Measurements from ENCODE around the gene RAB40C. TPM values are rescaled to one million over a fixed set of nuclear protein-coding genes. Genes with fewer than 3 reads are reported as not detected.

Gene RAB40C
- total RNA-seq, 1 experiment from 2014 or later = 4.4 TPM

DNA sequence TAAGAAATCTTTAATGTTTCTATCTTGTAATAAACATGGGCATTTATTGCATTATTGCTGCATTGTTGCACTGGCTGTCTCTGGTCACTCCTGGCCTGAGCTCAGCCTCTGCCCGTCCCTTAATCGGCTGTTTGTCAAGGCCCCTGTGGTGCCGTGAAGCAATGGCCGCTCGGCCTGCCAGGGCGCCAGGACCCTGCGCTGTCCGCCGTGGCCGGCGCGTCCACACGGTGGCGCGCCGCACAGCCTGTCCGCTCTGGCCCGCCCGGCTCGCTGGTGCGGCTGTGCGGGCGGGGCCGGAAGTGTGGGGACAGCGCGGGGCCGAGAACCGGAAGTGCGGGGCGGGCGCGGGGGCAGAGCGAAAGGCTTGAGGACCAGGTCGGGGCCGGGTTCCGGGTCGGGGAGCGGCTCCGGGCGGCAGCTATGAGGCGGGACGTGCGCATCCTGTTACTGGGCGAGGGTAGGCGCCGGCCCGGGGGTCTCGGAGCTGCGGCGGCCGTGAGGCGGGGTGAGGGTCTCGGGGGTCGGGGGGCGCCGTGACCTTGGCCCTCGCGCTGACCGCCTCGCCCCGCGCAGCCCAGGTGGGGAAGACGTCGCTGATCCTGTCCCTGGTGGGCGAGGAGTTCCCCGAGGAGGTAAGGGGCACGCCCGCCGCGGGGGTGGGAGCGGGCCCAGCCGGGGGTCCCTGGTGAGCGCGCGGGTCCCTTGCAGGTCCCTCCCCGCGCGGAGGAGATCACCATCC lies 78.1 kb downstream of the RAB40C start, which contains the start of gene RHOT2:
RHOT2 (plus strand) TSS at position 353 of the 739 bp plus-strand sequence; CDS start at position 421, 68 bp downstream.
- DNase-seq (ENCODE audit: low spot score) = peak; percentile 70

DNA sequence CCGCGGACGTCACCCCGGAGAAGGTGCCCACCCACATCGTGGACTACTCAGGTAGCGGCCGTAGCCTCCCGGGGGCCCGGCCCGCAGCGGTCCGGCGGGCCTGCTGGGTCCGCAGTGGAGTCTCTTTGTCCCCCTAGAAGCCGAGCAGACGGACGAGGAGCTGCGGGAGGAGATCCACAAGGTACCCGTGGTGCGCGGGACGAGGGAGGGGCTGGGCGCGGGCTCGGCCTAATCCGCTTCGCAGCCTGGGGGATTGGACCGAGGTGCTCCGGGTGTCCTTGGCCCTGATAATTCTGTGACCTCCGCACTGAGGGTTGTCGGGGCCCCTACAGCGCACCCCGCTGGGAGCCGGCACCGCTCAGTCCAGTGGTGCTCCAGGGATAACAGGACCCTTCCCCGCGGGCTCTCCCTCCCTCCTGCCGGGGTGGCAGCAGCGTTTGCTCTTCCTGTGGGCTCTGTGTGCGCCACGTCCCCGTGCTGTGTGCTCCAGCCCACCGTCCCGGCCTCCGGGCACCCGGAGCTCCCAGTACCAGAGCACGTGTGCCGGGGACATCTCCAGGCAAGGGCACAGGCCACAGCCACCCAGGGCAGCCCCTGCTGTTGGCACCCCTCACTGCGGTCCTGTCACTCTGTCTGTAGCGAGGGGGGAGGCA lies 78.8 kb downstream of the RAB40C start:
- DNase-seq (ENCODE audit: low spot score) = no peak

DNA sequence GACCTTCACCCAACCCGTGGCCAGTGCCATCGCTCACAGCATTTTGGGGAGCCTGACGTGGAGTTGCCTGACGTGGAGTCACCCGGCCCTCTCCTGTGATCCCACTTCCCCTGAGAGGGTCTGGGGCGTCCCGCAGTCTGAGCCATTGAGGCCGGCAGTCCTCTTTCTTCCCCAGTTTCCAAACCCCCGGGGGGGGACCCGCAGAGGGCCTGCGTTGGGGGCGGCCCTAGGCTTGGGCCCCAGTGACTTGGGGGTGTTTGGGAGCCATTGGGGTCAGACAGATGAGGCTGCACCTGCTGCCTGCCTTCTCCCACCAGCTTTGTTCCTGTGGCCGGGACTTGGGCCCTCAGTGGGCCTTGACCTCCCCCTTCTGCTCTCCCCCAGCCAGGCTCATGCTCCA lies 79.8 kb downstream of the RAB40C start:
- DNase-seq (ENCODE audit: low spot score) = no peak

DNA sequence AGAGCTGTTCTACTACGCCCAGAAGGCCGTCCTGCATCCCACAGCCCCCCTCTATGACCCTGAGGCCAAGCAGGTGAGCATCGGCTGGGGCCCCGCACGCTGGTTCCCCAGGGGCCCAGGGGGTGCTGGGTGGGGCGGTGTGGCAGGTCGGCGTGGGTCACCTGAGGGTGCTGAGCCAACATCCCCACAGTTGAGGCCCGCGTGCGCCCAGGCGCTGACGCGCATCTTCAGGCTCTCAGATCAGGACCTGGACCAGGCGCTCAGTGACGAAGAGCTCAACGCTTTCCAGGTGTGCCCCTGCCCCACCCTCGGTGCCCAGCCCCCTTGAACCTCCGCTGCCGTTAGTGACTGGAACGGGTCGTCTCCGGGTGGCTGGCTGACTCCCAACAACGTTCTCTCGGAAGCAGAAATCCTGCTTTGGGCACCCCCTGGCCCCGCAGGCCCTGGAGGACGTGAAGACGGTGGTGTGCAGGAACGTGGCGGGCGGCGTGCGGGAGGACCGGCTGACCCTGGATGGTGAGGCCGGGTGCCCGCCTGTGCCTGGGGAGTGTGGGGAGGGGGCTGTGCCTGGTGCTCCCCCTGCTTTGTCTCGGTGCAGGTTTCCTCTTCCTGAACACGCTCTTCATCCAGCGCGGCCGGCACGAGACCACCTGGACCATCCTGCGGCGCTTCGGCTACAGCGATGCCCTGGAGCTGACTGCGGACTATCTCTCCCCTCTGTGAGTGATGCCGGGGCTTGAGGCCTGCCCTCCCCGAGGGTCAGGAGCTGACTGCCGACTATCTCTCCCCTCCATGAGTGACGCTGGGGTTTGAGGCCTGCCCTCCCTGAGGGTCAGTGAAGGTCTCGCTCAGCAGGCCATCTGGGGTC lies 80.9 kb downstream of the RAB40C start:
- no peak for DNase-seq (ENCODE audit: low spot score)

DNA sequence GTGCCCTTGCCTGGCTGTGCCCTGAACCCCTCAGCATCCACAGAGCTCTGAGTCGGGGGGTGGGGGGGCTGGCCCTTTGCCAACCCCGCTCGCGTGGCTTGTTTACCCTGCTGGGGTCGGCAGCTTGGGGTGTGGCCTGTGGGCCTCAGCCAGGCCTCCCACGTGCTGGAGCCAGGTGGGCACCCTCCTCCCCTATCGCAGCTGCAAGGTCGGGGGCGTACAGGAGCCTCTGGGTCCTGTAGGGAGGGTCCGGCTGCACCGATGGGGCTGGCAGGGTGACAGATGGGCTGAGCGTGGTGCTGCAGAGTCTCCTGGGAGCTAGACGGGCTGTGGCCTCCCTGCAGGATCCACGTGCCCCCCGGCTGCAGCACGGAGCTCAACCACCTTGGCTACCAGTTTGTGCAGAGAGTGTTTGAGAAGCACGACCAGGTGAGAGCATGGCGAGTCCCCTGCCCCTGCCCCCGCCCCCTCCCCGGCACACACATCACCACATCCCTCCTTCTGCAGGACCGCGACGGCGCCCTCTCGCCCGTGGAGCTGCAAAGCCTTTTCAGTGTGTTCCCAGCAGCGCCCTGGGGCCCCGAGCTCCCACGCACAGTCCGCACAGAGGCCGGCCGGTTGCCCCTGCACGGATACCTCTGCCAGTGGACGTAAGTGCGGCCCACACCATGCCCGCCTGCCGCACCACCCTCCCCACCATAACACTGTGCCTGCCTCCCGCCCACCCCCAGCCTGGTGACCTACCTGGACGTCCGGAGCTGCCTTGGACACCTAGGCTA lies 81.7 kb downstream of the RAB40C start:
- no peak for DNase-seq (ENCODE audit: low spot score)

DNA sequence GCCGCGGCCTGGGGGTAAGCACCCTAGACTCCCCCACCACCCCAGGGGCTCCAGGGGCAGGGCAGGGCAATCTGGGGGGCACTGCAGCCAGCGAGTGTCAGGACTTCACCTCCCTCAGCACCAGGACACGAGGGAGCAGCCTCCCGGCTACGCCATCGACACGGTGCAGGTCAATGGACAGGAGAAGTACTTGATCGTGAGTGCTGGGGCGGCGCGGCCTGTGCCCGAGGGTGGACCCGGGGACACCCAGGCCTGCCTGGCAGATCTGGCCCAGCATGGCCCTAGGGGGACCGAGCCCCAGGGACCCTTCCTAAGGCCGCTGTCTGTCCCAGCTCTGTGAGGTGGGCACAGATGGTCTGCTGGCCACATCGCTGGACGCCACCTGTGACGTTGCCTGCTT lies 82.5 kb downstream of the RAB40C start:
- no peak for DNase-seq (ENCODE audit: low spot score)

DNA sequence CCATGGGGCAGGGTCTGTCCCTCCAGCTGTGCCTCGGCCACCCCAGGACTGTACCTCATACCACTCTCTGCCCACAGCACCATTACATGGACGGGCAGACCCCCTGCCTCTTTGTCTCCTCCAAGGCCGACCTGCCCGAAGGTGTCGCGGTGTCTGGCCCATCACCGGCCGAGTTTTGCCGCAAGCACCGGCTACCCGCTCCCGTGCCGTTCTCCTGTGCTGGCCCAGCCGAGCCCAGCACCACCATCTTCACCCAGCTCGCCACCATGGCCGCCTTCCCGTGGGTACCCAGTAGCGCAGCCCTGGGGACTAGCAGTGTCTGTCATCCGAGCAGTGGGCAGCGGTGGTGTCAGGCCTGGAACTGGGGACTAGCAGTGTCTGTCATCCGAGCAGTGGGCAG lies 83.0 kb downstream of the RAB40C start:
- no peak for DNase-seq (ENCODE audit: low spot score)

DNA sequence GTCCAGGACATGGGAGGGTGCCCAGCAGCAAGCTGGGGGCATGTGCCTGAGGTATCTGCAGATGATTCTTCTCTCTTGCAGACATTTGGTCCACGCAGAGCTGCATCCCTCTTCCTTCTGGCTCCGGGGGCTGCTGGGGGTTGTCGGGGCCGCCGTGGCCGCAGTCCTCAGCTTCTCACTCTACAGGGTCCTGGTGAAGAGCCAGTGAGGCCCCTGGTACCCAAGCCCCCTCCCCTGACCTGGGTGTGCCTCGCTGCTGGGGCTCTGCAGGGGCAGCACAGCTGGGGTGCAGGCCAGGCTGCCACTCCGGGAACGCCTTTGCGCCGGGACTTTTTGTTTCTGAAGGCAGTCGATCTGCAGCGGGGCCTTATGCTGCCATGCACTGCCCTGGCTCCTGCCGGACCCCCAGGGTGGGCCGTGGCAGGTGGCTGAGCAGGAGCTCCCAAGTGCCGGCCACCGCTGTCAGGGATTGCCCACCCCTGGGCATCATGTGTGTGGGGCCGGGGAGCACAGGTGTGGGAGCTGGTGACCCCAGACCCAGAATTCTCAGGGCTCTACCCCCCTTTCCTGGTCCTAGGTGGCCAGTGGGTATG lies 83.6 kb downstream of the RAB40C start:
- no peak for DNase-seq (ENCODE audit: low spot score)

DNA sequence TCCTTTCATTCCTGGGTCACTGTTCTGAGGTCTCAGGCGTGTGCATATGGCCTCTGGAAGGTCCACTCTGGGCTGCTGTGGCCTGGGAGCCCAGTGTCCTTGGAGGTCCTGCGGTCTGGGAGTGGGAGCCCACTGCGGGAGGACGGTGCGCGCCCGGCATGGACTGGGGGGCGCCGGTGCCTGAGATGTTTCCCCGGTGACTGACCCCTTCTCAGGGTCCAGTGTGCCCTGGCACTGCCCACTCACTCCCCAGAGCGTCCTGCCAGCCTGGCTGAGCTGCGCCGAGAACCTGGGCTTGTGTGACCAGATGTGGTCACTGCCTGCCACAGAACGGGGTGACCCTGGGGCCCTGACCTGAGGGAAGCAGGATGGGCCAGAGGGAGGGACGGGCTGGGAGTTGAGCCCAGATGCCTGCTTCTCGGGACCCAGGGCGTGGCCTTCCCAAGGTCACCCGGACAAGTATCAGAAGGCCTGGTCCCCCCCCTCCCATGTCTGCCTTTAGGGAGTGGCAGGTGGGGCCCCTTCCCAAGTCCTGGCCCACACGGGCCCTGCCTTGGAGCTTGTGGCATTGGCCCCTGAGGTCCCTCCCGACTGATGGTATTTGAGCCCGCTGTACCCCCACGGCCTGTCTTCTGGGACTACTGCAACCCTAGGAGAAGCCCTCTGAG lies 84.5 kb downstream of the RAB40C start:
- no peak for DNase-seq (ENCODE audit: low spot score)

DNA sequence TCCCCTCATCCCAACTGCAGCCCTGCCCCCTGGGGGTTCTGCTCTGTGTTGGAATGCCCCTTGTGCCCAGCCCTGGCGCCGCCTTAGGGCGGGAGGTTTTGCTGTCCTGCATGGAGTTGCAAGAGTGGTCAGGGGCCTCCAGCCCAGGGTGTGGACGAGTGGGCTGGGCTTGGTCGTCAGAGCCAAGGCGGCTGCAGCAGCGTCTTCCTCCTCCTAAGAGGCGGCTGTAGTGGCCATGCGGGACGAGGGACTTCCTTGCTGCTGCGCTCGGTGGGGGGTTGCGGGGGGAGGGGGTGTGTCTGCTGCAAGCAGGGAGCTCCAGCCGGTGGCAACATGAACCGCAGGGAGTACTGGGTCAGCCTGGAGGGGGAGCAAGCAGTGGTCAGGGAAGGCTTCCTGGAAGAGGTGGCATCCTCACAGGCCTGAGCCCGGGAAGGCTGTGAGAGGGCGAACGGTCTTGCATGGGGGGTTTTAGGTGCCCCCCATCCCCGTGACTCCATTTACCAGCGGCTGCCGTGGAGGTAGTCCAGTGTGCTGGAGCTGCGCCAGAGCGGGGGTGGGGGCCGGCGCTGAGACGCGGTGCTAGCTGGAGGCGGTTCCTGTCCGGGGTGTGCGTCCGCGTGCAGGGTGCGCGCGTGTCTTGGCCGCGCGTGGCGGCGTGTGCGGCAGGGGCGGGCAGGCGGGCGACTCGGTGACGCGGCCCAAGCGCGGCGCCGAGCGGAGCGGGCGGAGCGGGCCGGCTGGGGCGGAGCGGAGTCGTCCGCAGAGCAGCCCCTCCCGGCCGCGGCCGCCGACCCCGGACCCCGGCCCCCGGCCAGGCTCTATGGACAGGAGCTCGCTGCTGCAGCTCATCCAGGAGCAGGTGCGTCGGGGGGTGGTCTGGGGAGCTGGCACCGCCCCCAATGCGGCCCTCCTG lies 85.4 kb downstream of the RAB40C start, which contains the start of gene RHBDL1:
RHBDL1 (plus strand) TSS at position 704 of the 916 bp plus-strand sequence; CDS start at position 824, 120 bp downstream.
- no peak for DNase-seq (ENCODE audit: low spot score)

DNA sequence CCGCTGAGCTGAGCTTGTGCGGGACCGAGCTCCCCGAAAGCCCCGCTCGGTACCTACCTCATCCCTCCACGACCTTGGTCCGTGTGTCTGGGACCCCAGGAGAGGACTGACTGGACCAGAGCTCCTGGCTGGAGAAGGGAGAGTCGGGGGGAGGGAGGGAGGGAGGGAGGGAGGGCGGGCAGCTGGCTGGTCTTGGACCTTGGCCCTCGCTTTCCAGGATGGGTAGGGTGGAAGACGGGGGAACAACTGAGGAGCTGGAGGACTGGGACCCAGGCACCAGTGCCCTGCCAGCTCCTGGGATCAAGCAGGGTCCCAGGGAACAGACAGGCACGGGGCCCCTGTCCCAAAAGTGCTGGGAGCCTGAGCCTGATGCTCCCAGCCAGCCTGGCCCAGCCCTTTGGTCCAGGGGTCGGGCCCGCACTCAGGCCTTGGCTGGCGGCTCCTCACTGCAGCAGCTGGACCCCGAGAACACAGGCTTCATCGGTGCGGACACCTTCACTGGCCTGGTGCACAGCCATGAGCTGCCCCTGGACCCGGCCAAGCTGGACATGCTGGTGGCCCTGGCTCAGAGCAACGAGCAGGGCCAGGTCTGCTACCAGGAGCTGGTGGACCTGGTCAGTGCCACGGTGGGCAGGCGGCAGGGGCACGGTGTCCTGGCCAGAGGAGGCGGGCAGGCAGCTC lies 86.2 kb downstream of the RAB40C start:
- no peak for DNase-seq (ENCODE audit: low spot score)

DNA sequence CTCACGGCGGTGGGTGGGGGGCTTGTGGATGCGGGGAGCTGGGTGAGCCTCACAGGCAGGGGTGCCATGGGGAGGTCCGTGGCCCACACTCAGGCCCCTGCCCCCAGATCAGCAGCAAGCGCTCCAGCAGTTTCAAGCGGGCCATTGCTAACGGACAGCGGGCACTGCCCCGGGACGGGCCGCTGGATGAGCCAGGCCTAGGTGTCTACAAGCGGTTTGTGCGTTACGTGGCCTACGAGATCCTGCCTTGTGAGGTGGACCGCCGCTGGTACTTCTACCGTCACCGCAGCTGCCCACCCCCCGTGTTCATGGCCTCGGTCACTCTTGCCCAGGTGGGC lies 86.7 kb downstream of the RAB40C start:
- DNase-seq (ENCODE audit: low spot score) = no peak

DNA sequence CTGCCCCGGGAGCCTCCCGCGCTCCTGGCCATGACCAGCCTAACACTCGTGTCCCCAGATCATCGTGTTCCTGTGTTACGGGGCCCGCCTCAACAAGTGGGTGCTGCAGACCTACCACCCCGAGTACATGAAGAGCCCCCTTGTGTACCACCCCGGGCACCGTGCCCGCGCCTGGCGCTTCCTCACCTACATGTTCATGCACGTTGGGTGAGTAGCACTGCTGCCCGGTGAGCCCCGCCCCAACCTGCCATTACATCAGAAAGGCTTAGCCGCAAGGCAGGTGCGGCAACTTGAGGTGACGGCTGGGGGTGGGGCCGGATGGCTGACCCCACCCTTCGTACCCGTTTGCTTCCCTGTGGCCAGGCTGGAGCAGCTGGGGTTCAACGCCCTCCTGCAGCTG lies 87.0 kb downstream of the RAB40C start:
- DNase-seq (ENCODE audit: low spot score) = no peak

DNA sequence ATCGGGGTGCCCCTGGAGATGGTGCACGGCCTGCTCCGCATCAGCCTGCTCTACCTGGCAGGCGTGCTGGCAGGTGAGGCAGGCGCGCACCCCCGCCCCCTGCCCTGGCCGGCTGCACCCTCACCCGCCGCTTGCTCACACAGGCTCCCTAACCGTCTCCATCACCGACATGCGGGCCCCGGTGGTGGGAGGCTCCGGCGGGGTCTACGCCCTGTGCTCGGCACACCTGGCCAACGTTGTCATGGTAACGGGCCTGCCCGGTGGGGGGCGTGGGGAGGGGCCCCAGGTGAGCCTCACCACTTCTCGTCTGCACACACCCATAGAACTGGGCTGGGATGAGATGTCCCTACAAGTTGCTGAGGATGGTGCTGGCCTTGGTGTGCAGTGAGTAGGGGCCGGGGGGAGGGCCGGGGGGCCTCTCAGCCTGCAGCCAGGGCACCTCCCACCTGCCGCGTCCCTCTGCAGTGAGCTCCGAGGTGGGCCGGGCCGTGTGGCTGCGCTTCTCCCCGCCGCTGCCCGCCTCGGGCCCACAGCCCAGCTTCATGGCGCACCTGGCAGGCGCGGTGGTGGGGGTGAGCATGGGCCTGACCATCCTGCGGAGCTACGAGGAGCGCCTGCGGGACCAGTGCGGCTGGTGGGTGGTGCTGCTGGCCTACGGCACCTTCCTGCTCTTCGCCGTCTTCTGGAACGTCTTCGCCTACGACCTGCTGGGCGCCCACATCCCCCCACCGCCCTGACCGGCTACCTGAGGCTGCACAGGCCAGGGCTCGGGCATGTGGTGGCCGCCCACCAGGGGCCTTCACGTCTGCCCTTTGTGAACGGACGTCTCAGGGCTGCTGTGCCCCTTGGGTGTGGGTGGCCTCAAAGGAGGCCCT lies 87.7 kb downstream of the RAB40C start:
- no peak for DNase-seq (ENCODE audit: low spot score)

DNA sequence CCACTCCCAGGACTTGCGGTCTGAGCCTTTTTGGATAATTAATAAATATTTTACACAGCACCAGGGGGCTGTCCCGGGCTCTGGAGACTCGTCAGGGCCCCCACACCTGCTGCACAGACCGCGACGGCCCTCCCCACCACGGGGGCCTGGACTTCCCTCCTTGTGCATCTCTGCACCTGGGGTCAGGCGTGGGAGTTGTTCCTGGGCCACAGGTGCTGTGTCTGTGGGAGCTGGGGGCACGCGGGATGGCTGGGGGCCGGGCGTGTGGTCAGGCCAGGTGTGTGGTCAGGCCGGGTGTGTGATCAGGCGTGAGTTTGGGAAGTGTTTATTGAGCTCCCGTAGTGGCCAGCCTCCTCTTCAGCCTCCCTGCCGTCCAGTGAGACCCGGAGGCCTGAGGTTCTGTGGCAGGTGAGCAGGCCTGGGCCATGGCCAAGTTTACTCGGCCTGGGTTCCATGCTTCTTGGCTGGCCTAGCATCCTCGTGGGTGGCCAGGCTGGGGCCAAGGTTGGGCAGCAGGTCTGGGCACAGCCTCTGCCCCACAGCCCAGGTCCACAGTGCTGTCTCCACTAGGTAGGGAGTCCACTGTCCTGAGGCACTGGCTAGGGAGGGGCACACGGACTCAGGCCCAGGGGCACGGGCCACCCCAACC lies 88.5 kb downstream of the RAB40C start:
- no peak for DNase-seq (ENCODE audit: low spot score)
